GM12874 (cell line): ENCODE measurements around the gene C2orf69.

Experiments used
- CTCF ChIP-seq: IDR thresholded peaks from 2 replicates; pipeline ENCODE4 v1.5.1; 2011; ENCODE audit warnings: low read depth, mild to moderate bottlenecking, control low read depth, low read length, moderate library complexity; ENCODE audit not compliant: insufficient read depth

Gene C2orf69

GRCh38 chr2:199874209-199874608 is 36.9 kb upstream of the C2orf69 start:
- TF ChIP-seq CTCF = no peak

DNA sequence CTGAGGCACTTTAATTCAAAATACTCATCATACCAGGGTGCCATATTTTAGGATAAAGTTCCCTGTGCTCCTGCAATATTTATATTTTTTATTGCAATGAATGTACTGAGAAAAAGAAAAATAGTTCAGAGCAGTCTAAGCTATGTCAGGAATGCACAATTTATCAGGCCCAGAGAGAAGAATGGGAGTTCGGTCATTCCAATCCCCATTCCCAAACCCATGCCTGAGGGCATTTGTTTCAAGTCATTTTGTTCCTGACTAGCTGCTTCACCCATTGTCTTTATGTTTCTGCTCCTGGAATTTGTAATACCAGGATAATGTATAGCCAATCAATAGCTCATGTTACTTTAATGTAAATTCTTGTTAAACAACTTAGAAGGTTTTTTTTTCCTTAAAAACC is 35.7 kb upstream of the C2orf69 start:
- no peak for TF ChIP-seq CTCF

DNA sequence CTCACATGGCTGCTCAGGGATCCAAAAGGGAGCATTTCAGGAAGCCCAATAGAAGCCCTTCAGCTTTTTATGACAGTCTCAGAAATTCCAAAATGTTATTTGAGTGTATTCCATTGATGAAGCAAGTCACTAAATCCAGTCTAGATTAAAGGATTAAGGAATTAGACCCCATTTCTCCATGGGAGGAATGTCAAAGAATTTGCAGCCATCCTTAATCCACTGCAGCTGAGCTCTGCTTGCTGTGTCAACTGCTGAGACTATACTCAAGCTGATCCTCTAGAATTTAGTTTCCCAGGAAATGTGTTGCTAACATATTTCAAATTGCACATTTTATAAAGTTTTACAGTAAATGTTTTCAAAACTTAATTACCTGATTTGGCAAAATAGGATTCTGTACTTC is 28.4 kb upstream of the C2orf69 start:
- no peak for TF ChIP-seq CTCF

- TF ChIP-seq CTCF = no peak
These were observed 27.4 kb upstream of the C2orf69 start for GRCh38 chr2:199883474-199884212.

- no peak for TF ChIP-seq CTCF
These were observed 15.7 kb upstream of the C2orf69 start for GRCh38 chr2:199895406-199895805.

DNA sequence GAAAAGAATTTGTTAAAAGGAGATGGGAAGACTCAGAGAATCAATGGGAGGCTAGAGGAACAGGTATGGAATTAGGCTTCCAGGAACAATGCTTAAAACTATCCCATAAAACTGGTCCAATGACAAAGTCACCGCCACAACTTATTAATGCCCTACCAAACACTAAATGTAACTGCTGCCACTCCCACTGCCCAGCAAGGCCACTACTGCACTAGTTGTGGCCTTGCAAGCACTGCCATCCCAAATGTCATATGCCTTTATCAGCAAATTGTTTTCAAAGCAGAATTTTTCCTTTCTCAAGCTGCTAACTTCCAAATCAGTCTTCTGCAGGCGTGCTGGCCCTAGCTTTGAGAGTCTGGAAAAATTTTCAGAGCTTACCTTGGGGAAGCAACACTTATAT is 14.5 kb upstream of the C2orf69 start:
- TF ChIP-seq CTCF = no peak

DNA sequence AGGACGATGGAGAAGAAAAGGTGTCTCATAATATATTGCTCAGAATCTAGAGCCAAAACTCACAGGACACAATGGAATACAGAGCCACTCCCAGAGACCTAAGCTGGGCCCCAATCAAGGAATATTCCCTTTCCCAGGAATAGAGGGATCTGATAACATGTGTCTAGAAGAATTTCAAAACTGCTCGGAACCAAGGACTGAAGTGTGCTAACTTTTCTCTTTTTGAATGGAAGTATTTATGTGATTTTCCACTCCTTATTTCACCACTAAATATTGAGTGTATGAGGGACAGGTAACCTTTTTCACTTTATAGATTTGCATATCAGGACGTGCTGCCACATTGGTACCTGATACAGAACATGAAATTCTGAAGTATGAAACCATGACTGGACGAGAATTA is 9.2 kb upstream of the C2orf69 start:
- no peak for TF ChIP-seq CTCF
